Fibroblast of the aortic adventitia (primary cell): ENCODE measurements around the gene SIM2. TPM values are rescaled to one million over a fixed set of nuclear protein-coding genes. Genes with fewer than 3 reads are reported as not detected.

Source experiments
- DNase-seq: peaks from one replicate; pipeline ENCODE4 v3.0.0-alpha.2; 2010; ENCODE audit warnings: low read depth
- H3K4me3 ChIP-seq: 2 replicates; pipeline ENCODE4 v1.5.1; 2011; ENCODE audit warnings: low read depth, mild to moderate bottlenecking, control low read depth, low read length, moderate library complexity
- CTCF ChIP-seq: IDR thresholded peaks from 2 replicates; pipeline ENCODE4 v1.5.1; 2011; ENCODE audit warnings: mild to moderate bottlenecking, low read length, control low read depth, inconsistent platforms; ENCODE audit not compliant: insufficient read depth
- total RNA-seq: library from RNA; depleted of rRNA; stranded (reverse); fragments of >200 nt; gene quantifications from 2 replicates; pipeline ENCODE4 v1.2.3, GENCODE V29; 2012; ENCODE audit warnings: low replicate concordance

Gene SIM2
- total RNA-seq, 1 donor, result 0.18 TPM

- no peak for DNase-seq
- TF ChIP-seq CTCF, result no peak
- H3K4me3 ChIP-seq, result no peak overlapping the region
Observed at GRCh38 chr21:36704958-36705678, 6.2 kb downstream of the SIM2 start.

DNA sequence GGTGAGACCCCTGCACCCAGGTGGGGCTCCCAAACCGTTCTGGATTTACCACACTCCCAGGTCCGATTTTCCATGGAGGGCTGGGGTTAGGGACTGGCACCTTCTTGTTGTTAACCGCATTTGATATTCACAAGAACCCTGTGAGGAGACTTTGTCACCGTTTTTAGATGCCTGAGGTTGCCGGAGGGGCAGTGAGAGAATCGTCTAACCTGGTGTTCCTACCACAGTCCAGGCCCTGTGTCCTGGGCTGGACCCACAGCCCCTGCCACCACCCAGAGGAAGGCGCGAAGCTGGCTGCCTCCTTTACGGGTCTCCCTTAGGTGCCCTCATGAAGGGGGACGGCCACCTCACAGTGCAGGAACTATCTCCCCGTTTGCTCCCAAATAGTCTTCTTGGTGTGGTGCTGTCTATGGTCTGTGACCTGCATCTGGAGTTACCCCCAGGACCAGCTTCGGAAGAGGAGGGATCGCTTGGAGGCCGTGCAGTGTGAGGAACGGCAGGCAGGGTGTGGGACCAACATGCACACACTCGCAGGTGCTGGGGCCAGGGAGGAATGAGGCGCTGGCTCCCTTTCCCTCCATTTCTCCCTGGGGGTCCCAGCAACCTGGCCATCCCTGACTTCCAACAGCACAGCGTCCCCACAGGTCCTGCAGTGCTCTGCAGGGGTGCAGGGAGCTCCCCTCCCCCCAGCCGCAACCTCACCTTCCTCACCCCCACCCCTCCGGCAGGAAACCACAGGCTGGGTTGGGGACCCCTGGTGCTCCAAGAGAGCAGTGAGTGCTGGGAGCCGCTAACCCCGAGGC is 7.0 kb downstream of the SIM2 start:
- no peak for TF ChIP-seq CTCF
- DNase-seq, result no peak
- no peak overlapping the region for H3K4me3 ChIP-seq

- no peak for DNase-seq
- no peak for TF ChIP-seq CTCF
Observed at GRCh38 chr21:36706482-36706852, 7.6 kb downstream of the SIM2 start.

DNA sequence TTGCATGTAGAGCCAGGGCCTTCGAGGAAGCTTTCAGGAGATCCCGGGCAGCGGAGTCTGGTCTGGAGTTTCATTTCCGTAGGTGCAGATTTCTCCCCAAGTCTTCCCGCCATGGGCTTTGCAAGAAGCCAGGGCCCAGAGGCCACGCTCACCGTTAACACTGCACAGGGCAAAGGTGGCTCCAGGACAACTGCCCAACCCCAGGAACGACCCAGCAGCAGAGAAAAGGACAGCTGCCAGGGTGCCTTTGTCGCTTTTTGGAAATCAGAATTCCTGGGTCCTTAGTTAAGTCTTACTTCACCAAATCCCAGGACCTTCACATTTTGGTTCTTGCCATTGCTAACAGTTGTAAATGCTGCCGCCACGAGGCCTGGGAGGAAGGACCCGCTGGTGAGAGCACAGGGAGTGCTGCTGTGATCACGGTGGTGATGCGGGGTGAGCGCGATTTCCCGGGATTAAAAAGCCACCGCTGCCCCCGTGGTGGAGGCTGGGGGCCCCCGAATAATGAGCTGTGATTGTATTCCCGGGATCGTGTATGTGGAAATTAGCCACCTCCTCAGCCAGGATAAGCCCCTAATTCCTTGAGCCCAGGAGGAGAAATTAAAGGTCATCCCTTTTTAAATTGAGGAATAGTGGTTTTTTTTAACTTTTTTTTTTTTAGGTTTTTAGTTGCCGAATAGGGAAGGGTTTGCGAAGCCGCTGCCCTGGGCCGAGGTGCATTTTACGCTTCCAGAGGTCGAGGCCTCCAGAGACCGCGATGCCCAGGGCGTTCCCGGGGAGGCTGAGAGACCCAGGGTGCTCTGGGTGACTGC is 8.2 kb downstream of the SIM2 start:
- no peak for TF ChIP-seq CTCF
- H3K4me3 ChIP-seq, result no peak overlapping the region
- DNase-seq, result peak; percentile 43

More at GRCh38 chr21:36706482-36706852, 7.6 kb downstream of the SIM2 start:
- H3K4me3 ChIP-seq, result no peak overlapping the region

DNA sequence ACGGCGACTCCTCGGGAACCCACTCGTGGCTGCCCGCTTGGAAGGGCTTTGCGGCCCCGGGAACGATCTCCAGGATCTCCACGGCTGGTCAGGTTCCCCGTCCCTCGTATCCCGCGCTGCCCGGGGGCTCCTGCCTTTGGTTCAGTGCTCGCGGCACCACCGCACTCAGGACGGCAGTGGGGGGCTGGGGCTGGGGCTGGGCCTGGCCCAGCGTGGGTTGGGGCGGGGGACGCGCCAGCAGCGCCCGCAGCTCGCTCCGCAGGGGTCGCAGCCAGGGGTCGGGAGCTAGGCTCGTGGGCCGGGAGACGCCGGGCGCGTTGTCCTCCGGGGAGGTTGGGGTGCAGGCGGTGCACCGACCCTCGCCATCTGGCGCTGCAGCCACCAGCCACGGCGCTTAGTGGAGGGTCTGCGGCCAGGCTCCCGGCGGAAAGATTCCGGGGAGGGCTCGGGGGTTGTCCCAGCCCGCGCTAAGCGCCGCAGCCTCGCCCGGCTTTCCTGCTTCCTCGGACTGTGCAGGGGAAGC is 8.9 kb downstream of the SIM2 start:
- no peak overlapping the region for H3K4me3 ChIP-seq
- DNase-seq, result no peak
- no peak for TF ChIP-seq CTCF

DNA sequence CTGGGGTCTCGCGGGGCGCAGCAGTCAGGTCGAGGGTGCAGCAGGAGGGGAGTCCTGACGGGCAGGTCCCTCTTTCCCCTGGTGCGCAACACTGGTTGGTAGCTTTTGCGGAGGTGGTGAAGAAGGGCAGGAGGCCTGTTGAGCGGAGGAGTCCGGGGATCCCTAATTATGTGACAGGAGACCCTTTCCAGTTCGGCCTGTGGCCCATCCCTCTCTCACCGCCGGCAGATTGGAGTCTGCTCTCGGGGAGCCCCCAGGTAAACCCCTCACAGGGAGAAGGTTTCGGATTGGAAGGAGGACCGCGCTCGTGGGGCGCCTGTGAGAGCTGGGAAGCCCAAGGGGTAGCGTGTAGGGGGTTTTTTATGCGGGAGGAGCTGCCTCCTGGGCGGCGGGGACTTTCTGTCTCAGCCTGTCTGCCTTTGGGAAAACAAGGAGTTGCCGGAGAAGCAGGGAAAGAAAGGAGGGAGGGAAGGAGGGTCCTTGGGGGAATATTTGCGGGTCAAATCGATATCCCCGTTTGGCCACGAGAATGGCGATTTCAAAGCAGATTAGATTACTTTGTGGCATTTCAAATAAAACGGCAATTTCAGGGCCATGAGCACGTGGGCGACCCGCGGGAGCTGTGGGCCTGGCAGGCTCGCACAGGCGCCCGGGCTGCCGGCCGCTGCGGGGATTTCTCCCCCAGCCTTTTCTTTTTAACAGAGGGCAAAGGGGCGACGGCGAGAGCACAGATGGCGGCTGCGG is 9.5 kb downstream of the SIM2 start:
- no peak for DNase-seq
- no peak overlapping the region for H3K4me3 ChIP-seq
- no peak for TF ChIP-seq CTCF
